Fibroblast of mammary gland (primary cell): ENCODE measurements around the gene PCSK4.

Experiments used
- DNase-seq: peaks from one replicate; pipeline ENCODE4 v3.0.0-alpha.2; 2010; ENCODE audit warnings: low read depth
- H3K4me3 ChIP-seq: 2 replicates; pipeline ENCODE4 v1.5.1; 2011; ENCODE audit warnings: low read depth, mild to moderate bottlenecking, low read length, moderate library complexity; ENCODE audit not compliant: control insufficient read depth
- TF ChIP-seq, protein P1 (sequence below): conservative IDR thresholded peaks from 2 replicates; pipeline ENCODE4 v1.5.1; 2011; ENCODE audit warnings: low read depth, low read length, inconsistent platforms; ENCODE audit not compliant: control insufficient read depth, insufficient read depth

PCSK4 gene

DNA sequence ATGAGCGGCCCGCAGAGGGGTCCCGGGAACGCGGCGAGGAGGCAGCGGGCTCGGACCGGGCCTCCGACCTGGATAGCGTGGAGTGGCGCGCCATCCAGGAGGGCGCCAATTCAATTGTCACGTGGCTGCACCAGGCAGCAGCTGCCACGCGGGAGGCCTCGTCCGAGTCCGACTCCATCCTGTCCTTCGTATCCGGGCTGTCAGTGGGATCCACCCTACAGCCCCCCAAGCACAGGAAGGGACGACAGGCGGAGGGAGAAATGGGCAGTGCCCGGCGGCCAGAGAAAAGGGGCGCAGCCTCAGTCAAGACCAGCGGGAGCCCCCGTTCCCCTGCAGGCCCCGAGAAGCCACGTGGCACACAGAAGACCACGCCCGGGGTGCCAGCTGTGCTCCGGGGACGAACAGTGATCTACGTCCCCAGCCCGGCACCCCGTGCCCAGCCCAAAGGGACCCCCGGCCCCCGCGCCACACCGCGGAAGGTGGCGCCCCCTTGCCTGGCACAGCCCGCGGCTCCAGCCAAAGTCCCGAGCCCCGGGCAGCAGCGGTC, 21.8 kb downstream of the PCSK4 start:
- TF ChIP-seq, protein P1, sequence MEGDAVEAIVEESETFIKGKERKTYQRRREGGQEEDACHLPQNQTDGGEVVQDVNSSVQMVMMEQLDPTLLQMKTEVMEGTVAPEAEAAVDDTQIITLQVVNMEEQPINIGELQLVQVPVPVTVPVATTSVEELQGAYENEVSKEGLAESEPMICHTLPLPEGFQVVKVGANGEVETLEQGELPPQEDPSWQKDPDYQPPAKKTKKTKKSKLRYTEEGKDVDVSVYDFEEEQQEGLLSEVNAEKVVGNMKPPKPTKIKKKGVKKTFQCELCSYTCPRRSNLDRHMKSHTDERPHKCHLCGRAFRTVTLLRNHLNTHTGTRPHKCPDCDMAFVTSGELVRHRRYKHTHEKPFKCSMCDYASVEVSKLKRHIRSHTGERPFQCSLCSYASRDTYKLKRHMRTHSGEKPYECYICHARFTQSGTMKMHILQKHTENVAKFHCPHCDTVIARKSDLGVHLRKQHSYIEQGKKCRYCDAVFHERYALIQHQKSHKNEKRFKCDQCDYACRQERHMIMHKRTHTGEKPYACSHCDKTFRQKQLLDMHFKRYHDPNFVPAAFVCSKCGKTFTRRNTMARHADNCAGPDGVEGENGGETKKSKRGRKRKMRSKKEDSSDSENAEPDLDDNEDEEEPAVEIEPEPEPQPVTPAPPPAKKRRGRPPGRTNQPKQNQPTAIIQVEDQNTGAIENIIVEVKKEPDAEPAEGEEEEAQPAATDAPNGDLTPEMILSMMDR, result no peak
- H3K4me3 ChIP-seq, result no peak overlapping the region
- no peak for DNase-seq

DNA sequence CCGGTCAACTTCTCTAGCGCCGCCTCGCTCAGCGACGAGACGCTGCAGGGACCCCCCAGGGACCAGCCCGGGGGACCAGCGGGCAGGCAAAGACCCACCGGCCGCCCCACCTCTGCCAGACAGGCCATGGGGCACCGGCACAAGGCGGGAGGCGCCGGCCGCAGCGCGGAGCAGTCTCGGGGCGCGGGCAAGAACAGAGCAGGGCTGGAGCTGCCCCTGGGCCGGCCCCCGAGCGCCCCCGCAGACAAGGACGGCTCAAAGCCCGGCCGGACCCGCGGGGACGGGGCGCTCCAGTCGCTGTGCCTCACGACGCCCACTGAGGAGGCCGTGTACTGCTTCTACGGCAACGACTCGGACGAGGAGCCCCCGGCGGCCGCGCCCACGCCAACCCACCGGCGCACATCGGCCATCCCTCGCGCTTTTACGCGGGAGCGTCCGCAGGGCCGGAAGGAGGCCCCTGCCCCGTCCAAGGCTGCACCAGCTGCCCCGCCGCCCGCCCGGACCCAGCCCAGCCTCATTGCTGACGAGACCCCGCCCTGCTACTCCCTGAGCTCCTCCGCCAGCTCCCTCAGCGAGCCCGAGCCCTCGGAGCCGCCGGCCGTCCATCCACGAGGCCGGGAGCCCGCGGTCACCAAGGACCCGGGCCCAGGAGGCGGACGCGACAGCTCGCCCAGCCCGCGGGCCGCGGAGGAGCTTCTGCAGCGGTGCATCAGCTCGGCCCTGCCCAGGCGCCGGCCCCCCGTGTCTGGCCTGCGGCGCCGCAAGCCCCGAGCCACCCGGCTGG, 22.5 kb downstream of the PCSK4 start:
- no peak overlapping the region for H3K4me3 ChIP-seq

DNA sequence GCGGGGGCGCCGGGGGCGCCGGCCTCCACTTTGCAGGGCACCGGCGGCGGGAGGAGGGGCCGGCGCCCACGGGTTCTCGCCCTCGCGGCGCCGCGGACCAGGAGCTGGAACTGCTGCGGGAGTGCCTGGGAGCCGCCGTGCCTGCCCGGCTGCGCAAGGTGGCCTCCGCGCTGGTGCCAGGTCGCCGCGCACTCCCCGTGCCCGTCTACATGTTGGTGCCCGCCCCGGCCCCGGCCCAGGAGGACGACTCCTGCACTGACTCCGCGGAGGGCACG, 23.0 kb downstream of the PCSK4 start:
- H3K4me3 ChIP-seq, result no peak overlapping the region
- TF ChIP-seq, protein P1, result no peak
- no peak for DNase-seq

More for the DNA sequence above, 22.5 kb downstream of the PCSK4 start:
- no peak for DNase-seq
- TF ChIP-seq, protein P1, result no peak

DNA sequence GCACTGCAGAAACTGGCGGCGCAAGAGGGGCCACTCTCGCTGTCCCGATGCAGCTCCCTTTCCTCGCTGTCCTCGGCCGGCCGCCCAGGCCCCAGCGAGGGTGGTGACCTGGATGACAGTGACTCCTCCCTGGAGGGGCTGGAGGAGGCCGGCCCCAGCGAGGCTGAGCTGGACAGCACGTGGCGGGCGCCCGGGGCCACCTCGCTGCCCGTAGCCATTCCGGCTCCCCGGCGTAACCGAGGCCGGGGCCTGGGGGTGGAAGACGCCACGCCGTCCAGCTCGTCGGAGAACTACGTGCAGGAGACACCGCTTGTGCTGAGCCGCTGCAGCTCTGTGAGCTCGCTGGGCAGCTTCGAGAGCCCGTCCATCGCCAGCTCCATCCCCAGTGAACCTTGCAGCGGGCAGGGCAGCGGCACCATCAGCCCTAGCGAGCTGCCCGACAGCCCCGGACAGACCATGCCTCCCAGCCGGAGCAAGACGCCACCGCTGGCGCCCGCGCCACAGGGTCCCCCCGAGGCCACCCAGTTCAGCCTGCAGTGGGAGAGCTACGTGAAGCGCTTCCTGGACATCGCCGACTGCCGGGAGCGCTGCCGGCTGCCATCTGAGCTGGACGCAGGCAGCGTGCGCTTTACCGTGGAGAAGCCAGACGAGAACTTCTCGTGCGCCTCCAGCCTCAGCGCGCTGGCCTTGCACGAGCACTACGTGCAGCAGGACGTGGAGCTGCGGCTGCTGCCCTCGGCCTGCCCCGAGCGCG, 23.5 kb downstream of the PCSK4 start:
- no peak overlapping the region for H3K4me3 ChIP-seq
- DNase-seq, result no peak
- TF ChIP-seq, protein P1, result no peak

DNA sequence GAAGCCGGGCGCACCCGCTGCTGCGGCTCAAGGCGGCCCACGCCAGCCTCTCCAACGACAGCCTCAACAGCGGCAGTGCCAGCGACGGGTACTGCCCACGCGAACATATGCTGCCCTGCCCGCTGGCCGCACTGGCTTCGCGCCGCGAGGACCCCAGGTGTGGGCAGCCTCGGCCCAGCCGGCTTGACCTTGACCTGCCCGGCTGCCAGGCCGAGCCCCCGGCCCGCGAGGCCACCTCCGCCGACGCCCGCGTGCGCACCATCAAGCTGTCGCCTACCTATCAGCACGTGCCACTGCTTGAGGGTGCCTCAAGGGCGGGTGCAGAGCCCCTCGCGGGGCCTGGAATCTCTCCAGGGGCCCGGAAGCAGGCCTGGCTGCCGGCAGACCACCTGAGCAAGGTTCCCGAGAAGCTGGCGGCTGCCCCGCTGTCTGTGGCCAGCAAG, 24.1 kb downstream of the PCSK4 start:
- no peak overlapping the region for H3K4me3 ChIP-seq
- TF ChIP-seq, protein P1, result no peak

DNA sequence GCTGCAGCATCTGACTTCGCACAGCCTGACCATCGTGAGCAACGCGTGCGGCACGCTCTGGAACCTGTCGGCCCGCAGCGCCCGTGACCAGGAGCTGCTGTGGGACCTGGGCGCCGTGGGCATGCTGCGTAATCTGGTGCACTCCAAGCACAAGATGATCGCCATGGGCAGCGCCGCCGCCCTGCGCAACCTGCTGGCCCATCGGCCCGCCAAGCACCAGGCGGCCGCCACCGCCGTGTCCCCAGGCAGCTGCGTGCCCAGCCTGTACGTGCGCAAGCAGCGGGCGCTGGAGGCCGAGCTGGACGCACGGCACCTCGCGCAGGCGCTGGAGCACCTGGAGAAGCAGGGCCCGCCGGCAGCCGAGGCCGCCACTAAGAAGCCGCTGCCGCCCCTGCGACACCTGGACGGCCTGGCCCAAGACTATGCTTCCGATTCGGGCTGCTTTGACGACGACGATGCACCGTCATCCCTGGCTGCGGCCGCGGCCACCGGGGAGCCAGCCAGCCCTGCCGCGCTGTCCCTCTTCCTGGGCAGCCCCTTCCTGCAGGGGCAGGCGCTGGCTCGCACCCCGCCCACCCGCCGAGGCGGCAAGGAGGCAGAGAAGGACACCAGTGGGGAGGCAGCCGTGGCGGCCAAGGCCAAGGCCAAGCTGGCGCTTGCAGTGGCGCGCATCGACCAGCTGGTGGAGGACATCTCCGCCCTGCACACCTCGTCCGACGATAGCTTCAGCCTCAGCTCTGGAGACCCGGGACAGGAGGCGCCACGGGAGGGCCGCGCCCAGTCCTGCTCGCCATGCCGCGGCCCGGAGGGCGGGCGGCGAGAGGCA, 24.7 kb downstream of the PCSK4 start:
- DNase-seq, result no peak

More for the DNA sequence above, 24.1 kb downstream of the PCSK4 start:
- no peak for DNase-seq

More for the DNA sequence above, 24.7 kb downstream of the PCSK4 start:
- H3K4me3 ChIP-seq, result no peak overlapping the region
- TF ChIP-seq, protein P1, result no peak
